Right cardiac atrium (tissue), 5 donors: ENCODE data around the gene NCAPD2. TPM values are rescaled to one million over a fixed set of nuclear protein-coding genes. Genes with fewer than 3 reads are reported as not detected.
A peak's percentile ranks its signal among the peaks of the same experiment; 100 is the strongest.

Experiments
- ATAC-seq, 2 donors: fragments of 200-7000 bp; cut with Tn5 transposase; one replicate each; pipeline versions ENCODE4 v1.8.0 to v1.9.1; 2020; ENCODE audit warnings: moderate library complexity in 2 of 2, mild to moderate bottlenecking in 1 of 2
- DNase-seq, 3 donors: peaks; one replicate each; pipeline ENCODE4 v3.0.0-alpha.2; 2020
- H3K27ac ChIP-seq: one replicate; pipeline ENCODE4 v1.5.1; 2013; ENCODE audit warnings: mild to moderate bottlenecking, low read length, control low read depth, moderate library complexity
- H3K27me3 ChIP-seq: one replicate; pipeline ENCODE4 v1.6.1; 2013; ENCODE audit not compliant: control insufficient read depth, insufficient read depth
- H3K4me1 ChIP-seq: one replicate; pipeline ENCODE4 v1.6.1; 2013; ENCODE audit warnings: low read length; ENCODE audit not compliant: control insufficient read depth, insufficient read depth
- H3K4me3 ChIP-seq: one replicate; pipeline ENCODE4 v1.5.1; 2013; ENCODE audit warnings: low read length, control low read depth
- H3K9me3 ChIP-seq: one replicate; pipeline ENCODE4 v1.6.1; 2013; ENCODE audit warnings: low read length; ENCODE audit not compliant: control insufficient read depth
- whole genome bisulfite sequencing: extraction: QIAGEN DNeasy Blood & Tissue Kit; methylation state at CpG from one replicate; pipeline ENCODE4 v1.1.7; 2013; 5-methylcytosine and 5-hydroxymethylcytosine counted together
- intact Hi-C, 4 donors: fragments of 100-400 bp; cut with DNase I; formaldehyde crosslinking; loops; one replicate each; pipeline versions ENCODE4 v1.11.0 to v1.14.0; 2022 to 2023
- polyA plus RNA-seq: library from polyadenylated mRNA; stranded (reverse); fragments of 200-250 nt; gene quantifications from one replicate; pipeline ENCODE4 v1.2.3, GENCODE V29; 2013
- total RNA-seq, 4 donors: library from RNA; stranded (reverse); fragmentation: NEBNext Ultra II Directional; extraction: Animal tissue kit (Norgen Biotek cat#: 25700); gene quantifications; one replicate each; pipeline ENCODE4 v1.2.1, GENCODE V29; 2021
- donor health status: healthy with polysubstance abuse.
- donor health status: DM: no; HTN: yes; CAD: no.
- donor health status: DM: no; HTN: no; CAD: no.
- donor health status: DM: no; HTN: yes; CAD: no; lungs with severe emphysema.
- donor health status: DM: yes; HTN: yes; CAD: no.

NCAPD2 gene
- total and polyA plus RNA-seq, 5 donors = 5.7 to 16.8 (median 14.4) TPM

DNA sequence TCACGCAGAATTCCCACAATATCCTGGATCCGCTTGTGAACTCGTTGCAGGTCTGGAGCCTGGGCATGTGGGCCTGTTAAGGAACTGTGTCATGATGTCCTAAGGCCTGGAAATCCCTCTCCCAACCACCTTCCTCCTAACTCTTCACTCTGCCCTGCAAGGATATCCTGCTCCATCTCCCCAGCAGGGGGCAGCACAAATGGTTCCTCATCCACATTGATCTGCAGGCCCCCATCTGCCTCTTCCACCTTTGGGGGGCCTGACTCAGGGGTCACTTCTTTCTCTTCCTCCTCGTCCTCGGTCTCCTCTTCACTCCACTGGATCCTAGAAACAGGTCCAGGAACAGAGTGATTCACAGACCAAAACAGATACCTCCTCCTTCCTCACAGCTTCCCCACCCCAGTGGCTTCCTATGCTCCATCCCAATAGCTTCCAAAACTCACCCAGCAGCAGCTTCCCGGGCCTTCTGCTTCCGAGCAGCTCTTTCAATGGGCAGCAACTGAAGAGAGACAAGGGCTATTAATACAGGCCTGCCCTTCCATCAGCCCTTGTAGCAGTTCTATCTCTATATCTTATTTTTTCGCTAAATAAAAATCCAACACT lies 69.6 kb downstream of the NCAPD2 start:
- no peaks in the 10 kb centered on the region for H3K9me3 ChIP-seq
- DNase-seq (peak in 2 of 3 donors; percentile 73 to 81), ATAC-seq (no peak)
- H3K4me3 ChIP-seq = no peak overlapping the region
- WGBS = 75% methylated on average over 8 of the region's 8 CpGs
- intact Hi-C loops = no loop called here
- no peaks in the 10 kb centered on the region for H3K4me1 ChIP-seq
- no peak overlapping the region for H3K27ac ChIP-seq
- H3K27me3 ChIP-seq = no peaks in the 10 kb centered on the region

DNA sequence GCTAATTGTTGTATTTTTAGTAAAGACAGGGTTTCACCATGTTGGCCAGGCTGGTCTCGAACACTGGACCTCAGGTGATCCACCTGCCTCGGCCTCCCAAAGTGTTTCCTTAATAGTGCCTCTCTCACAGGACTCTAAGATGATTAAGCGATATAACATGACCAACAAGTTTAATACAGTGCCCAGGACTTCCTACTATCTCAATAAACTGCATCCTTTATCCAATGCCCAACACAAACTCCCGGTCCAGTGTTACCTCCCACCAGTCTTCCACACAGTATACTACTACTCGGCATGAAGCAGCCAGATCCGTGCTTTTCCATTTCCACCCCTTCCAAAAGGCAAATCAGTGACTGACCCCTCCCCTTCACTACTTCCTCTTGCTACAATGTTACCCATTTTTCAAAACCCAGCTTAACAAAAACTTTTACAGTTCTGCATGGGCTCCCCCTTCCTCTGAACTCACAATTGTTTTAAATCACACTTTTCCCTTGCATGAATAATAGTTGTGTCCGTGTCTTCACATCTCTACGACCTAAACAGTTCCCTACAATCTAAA lies 73.3 kb downstream of the NCAPD2 start:
- 44% methylated on average over 8 of the region's 8 CpGs for WGBS

DNA sequence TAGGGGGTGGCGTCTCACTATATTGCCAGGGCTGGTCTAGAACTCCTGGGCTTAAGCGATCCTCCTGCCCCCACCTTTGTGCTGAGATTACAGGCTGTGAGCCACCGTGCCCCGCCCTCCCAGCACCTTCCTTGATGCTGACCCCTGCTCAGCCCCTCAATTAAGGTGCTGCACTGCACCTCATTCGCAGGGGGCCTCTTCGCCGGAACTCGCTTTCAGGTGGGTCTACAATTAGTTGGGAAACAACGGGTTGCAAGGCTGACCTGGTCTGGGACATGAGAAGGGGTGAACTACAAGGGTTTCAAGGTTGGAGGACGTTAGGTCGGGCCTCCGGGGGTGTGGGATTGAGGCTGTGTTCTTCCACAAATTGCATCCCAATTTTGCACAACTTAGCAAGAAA lies 75.4 kb downstream of the NCAPD2 start:
- no peak overlapping the region for H3K27ac ChIP-seq
- no peaks in the 10 kb centered on the region for H3K4me1 ChIP-seq
- H3K9me3 ChIP-seq = no peaks in the 10 kb centered on the region
- ATAC-seq (peak in 1 of 2 donors; percentile 7), DNase-seq (no peak)
- 85% methylated on average over 12 of the region's 12 CpGs for WGBS
- H3K27me3 ChIP-seq = no peaks in the 10 kb centered on the region
- H3K4me3 ChIP-seq = no peak overlapping the region
- intact Hi-C loops = no loop called here

More for the DNA sequence above, 73.3 kb downstream of the NCAPD2 start:
- intact Hi-C loops = no loop called here
- peak overlapping the region; percentile 53 for H3K4me3 ChIP-seq
- no peaks in the 10 kb centered on the region for H3K4me1 ChIP-seq
- no peaks in the 10 kb centered on the region for H3K9me3 ChIP-seq
- ATAC-seq (peak in 1 of 2 donors; percentile 2), DNase-seq (no peak)
- H3K27ac ChIP-seq = no peak overlapping the region
- no peaks in the 10 kb centered on the region for H3K27me3 ChIP-seq

DNA sequence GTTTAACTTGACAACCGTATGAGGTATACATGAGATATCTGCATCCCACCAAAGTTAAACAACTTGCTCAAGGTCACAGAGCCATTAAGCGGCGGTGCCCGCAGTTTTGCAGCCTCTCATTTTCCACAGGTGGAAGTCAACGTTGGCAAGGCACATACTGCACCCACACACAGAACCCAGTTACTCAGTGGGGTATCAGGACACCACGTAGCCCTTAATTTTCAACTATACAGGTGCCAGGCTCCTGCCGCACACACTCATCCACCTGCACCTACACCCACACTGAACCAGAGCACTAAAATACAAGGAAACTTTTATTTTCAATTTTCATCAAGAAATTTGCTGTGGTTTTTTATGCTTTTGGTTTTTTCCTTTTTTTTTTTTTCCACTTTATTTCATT lies 75.9 kb downstream of the NCAPD2 start:
- no peak overlapping the region for H3K27ac ChIP-seq
- no peaks in the 10 kb centered on the region for H3K4me1 ChIP-seq
- no peaks in the 10 kb centered on the region for H3K9me3 ChIP-seq
- DNase-seq (no peak), ATAC-seq (no peak)
- WGBS = 77% methylated on average over 7 of the region's 7 CpGs
- no peak overlapping the region for H3K4me3 ChIP-seq
- intact Hi-C loops = no loop called here
- no peaks in the 10 kb centered on the region for H3K27me3 ChIP-seq

DNA sequence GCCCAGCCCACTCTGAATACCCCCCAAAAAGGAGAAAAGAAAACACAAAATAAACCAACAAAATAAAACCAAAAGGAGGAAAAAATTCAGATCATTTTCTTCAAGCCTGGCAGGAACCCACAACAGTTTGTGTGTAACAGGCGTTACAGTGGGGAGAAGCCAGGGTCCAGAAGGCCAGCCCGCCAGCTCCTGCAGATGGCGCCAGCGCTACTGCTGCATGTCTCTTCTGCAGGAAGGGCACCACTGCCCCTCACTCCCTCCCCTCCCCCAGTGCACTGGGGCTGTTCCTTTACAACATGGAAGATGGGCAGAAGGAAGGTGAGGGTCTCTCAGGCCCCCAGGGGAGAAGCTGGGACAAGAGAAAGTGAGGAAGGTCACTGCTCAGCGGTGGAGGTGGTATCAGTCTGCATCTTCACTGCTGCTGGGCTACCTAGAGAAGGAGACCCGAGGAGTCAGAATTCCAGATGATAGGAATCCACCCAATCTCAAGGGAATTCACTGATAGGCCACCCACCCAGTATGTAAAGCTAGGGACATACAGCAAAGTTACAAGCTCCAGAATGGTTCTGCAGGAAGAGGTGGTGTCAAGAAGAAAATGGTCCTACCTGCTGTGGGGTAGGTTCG lies 76.5 kb downstream of the NCAPD2 start:
- DNase-seq = peak in 2 of 3 donors; percentile 72 to 76
- intact Hi-C loops = no loop called here
- Histone ChIP-seq H3K27me3 (no peaks in the 10 kb centered on the region), H3K27ac (no peak overlapping the region), H3K4me3 (no peak overlapping the region), H3K9me3 (no peaks in the 10 kb centered on the region), H3K4me1 (no peaks in the 10 kb centered on the region)
- 59% methylated on average over 7 of the region's 7 CpGs for WGBS
- ATAC-seq = no peak

DNA sequence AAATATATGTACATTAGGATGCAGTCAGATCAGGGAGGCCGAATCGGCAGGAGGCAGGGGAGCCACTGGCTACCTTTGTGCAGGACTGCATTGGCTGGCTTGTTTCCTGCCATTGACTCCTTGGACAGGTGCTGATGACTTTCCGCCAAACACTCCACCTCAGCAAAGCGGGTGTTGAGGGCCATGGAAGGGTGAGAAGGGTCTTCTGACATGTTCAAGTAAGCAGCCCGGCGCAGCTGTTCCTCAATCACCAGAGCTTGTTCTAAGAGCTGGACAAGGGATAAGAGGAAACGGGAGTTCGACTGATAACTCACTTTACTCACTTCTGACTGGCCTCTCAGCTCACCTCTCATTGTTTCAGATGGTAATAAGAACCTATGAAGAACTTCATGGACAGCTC lies 79.1 kb downstream of the NCAPD2 start:
- WGBS = 81% methylated on average over 8 of the region's 8 CpGs
- intact Hi-C loops = no loop called here
- Histone ChIP-seq H3K27ac (no peak overlapping the region), H3K27me3 (no peaks in the 10 kb centered on the region), H3K9me3 (no peaks in the 10 kb centered on the region), H3K4me3 (no peak overlapping the region), H3K4me1 (no peaks in the 10 kb centered on the region)
- ATAC-seq (no peak), DNase-seq (no peak)

DNA sequence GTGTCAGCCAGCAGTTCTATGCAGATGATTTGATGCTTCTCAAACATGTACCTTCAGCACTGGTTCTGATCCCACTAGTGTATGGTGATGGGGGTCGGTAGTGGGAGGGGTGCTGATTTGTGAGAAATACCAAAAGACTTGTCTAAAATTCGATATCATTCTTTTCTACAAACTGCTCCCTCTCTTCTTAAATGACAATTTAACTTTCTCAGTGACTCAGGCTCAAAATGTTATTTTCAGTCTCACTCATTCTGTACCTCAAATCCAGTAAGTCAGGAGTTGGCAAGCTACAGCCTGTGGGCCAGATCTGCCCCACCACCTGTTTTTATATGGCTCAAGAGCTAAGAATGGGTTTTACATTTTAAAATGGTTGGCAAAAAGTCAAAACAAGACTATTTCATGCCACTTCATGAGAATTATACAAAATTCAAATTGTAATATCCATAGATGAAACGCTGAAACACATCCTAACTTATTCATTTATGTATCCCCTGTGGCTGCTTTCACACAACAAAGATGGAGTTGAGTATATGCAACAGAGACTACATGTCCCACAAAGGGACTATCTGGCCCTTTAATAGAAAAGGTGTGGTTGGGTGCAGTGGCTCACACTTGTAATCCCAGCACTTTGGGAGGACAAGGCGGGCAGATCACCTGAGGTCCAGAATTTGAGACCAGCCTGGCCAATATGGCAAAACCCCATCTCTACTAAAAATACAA lies 80.8 kb downstream of the NCAPD2 start:
- ATAC-seq (no peak), DNase-seq (no peak)
- intact Hi-C loops = no loop called here
- Histone ChIP-seq H3K4me3 (no peak overlapping the region), H3K4me1 (no peaks in the 10 kb centered on the region), H3K9me3 (no peaks in the 10 kb centered on the region), H3K27ac (no peak overlapping the region), H3K27me3 (no peaks in the 10 kb centered on the region)
- WGBS = 91% methylated on average over 4 of the region's 4 CpGs

DNA sequence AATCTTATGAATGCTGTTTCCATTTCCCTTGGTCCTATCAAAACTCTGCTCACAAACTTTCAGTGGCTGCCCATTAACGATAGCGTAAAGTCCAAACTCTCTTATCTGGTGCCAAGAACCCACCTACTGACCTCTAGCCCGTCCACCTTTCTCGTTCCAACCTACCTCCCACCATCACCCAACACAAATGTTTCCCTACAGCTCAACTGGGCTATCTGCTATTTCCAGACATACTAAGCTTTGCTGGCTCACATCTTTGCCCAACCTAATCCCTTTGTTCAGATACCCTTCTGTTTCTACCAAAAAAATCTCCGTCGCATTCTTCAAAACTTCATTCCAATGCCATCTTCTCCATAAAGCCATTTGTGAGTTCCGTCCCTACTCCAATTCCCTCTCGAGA lies 81.7 kb downstream of the NCAPD2 start:
- intact Hi-C loops = no loop called here
- 87% methylated on average over 8 of the region's 8 CpGs for WGBS
- no peak for DNase-seq
- Histone ChIP-seq H3K9me3 (no peaks in the 10 kb centered on the region), H3K4me1 (no peaks in the 10 kb centered on the region), H3K27ac (no peak overlapping the region), H3K4me3 (no peak overlapping the region), H3K27me3 (no peaks in the 10 kb centered on the region)
- ATAC-seq = no peak

Other genes with a start within 250 kb of the NCAPD2 start
- gene PLEKHG6, start 183.4 kb upstream of the NCAPD2 start, total RNA-seq = under 1 TPM in 1 of 4 donors, not detected in 3; 0.64 TPM
- 1.5 TPM for gene PLEKHG6, start 183.4 kb upstream of the NCAPD2 start, polyA plus RNA-seq
- gene TNFRSF1A, start 152.0 kb upstream of the NCAPD2 start, total RNA-seq = 100 to 1,000 TPM in 1 of 4 donors, 10 to 100 TPM in 3; 65.6 to 103 (median 75.9) TPM
- 41.3 TPM for gene TNFRSF1A, start 152.0 kb upstream of the NCAPD2 start, polyA plus RNA-seq
- gene SCNN1A, start 118.5 kb upstream of the NCAPD2 start, total RNA-seq = under 1 TPM; 0.08 to 0.80 (median 0.50) TPM
- 0.23 TPM for gene SCNN1A, start 118.5 kb upstream of the NCAPD2 start, polyA plus RNA-seq
- 10 to 100 TPM; 37.6 to 54.2 (median 40.3) TPM for gene LTBR, start 109.9 kb upstream of the NCAPD2 start, total RNA-seq
- gene LTBR, start 109.9 kb upstream of the NCAPD2 start, polyA plus RNA-seq = 30.8 TPM
- gene CD27, start 49.1 kb upstream of the NCAPD2 start, total RNA-seq = under 1 TPM in 3 of 4 donors, not detected in 1; 0.29 to 0.80 (median 0.33) TPM
- gene CD27, start 49.1 kb upstream of the NCAPD2 start, polyA plus RNA-seq = 0.27 TPM
- 10 to 100 TPM; 14.2 to 19.5 (median 17.1) TPM for gene TAPBPL, start 42.1 kb upstream of the NCAPD2 start, total RNA-seq
- gene TAPBPL, start 42.1 kb upstream of the NCAPD2 start, polyA plus RNA-seq = 17.2 TPM
- 1 to 10 TPM; 3.6 to 9.0 (median 6.1) TPM for gene VAMP1, start 23.4 kb upstream of the NCAPD2 start, total RNA-seq
- 4.7 TPM for gene VAMP1, start 23.4 kb upstream of the NCAPD2 start, polyA plus RNA-seq
- gene MRPL51, start 840 bp upstream of the NCAPD2 start, total RNA-seq = 100 to 1,000 TPM; 192 to 233 (median 213) TPM
- 180 TPM for gene MRPL51, start 840 bp upstream of the NCAPD2 start, polyA plus RNA-seq
- gene GAPDH, start 40.4 kb downstream of the NCAPD2 start, total RNA-seq = 1,000 to 10,000 TPM; 3,735 to 4,618 (median 3,904) TPM
- 4,983 TPM for gene GAPDH, start 40.4 kb downstream of the NCAPD2 start, polyA plus RNA-seq
- 10 to 100 TPM; 15.1 to 23.6 (median 19.1) TPM for gene IFFO1, start 61.9 kb downstream of the NCAPD2 start, total RNA-seq
- 15.7 TPM for gene IFFO1, start 61.9 kb downstream of the NCAPD2 start, polyA plus RNA-seq
- 10 to 100 TPM; 15.1 to 27.5 (median 16.5) TPM for gene NOP2, start 74.2 kb downstream of the NCAPD2 start, total RNA-seq
- 9.6 TPM for gene NOP2, start 74.2 kb downstream of the NCAPD2 start, polyA plus RNA-seq
- 100 to 1,000 TPM; 138 to 165 (median 153) TPM for gene CHD4, start 113.3 kb downstream of the NCAPD2 start, total RNA-seq
- gene CHD4, start 113.3 kb downstream of the NCAPD2 start, polyA plus RNA-seq = 142 TPM
- gene LPAR5, start 141.9 kb downstream of the NCAPD2 start, total RNA-seq = 1 to 10 TPM; 1.1 to 2.6 (median 2.0) TPM
- gene LPAR5, start 141.9 kb downstream of the NCAPD2 start, polyA plus RNA-seq = 0.86 TPM
- gene ACRBP, start 153.3 kb downstream of the NCAPD2 start, total RNA-seq = 1 to 10 TPM; 1.0 to 2.1 (median 1.1) TPM
- gene ACRBP, start 153.3 kb downstream of the NCAPD2 start, polyA plus RNA-seq = 0.50 TPM
- gene ING4, start 169.0 kb downstream of the NCAPD2 start, total RNA-seq = 10 to 100 TPM; 18.3 to 31.2 (median 30.2) TPM
- 27.0 TPM for gene ING4, start 169.0 kb downstream of the NCAPD2 start, polyA plus RNA-seq
- gene ZNF384, start 195.3 kb downstream of the NCAPD2 start, total RNA-seq = 10 to 100 TPM; 32.9 to 35.0 (median 33.8) TPM
- 23.5 TPM for gene ZNF384, start 195.3 kb downstream of the NCAPD2 start, polyA plus RNA-seq
- under 1 TPM in 3 of 4 donors, not detected in 1; 0.29 to 0.99 (median 0.80) TPM for gene PIANP, start 206.7 kb downstream of the NCAPD2 start, total RNA-seq
- 0.18 TPM for gene PIANP, start 206.7 kb downstream of the NCAPD2 start, polyA plus RNA-seq
- gene COPS7A, start 229.9 kb downstream of the NCAPD2 start, total RNA-seq = 10 to 100 TPM; 60.3 to 71.0 (median 65.9) TPM
- gene COPS7A, start 229.9 kb downstream of the NCAPD2 start, polyA plus RNA-seq = 71.8 TPM